Spleen (tissue), 11 donors: ENCODE results near the gene GPT2. TPM values are rescaled to one million over a fixed set of nuclear protein-coding genes. Genes with fewer than 3 reads are reported as not detected.

Source experiments
- DNase-seq: peaks from one replicate; pipeline ENCODE4 v3.0.0-alpha.2; 2020
- H3K27ac ChIP-seq, 8 donors: fragments of 200-600 bp; sonication (generic) in 7 of 8; 1 replicate in 4 of 8; 2 replicates in 4 of 8; pipeline versions ENCODE4 v1.5.0 to v1.8.0; 2016 to 2021; ENCODE audit warnings: inconsistent platforms in 4 of 8, mild to moderate bottlenecking in 4 of 8, moderate library complexity in 1 of 8
- H3K27me3 ChIP-seq, 7 donors: fragments of 200-600 bp; sonication (generic) in 6 of 7; replicated peaks in 1 of 7; 1 replicate in 4 of 7; 2 replicates in 3 of 7; pipeline versions ENCODE4 v1.5.0 to v1.8.0; 2016 to 2021; ENCODE audit warnings: inconsistent platforms in 3 of 7, mild to moderate bottlenecking in 1 of 7
- H3K36me3 ChIP-seq, 6 donors: fragments of 200-600 bp; sonication (generic) in 5 of 6; 1 replicate in 4 of 6; 2 replicates in 2 of 6; pipeline versions ENCODE4 v1.5.0 to v1.8.0; 2016 to 2021; ENCODE audit warnings: inconsistent platforms in 2 of 6
- H3K4me1 ChIP-seq, 6 donors: fragments of 200-600 bp; sonication (generic) in 5 of 6; 1 replicate in 3 of 6; 2 replicates in 3 of 6; pipeline versions ENCODE4 v1.5.0 to v1.8.0; 2016 to 2021; ENCODE audit warnings: inconsistent platforms in 3 of 6
- H3K4me3 ChIP-seq, 8 donors: fragments of 200-600 bp; sonication (generic) in 7 of 8; 1 replicate in 4 of 8; 2 replicates in 4 of 8; pipeline versions ENCODE4 v1.5.0 to v1.8.0; 2016 to 2021; ENCODE audit warnings: inconsistent platforms in 4 of 8, mild to moderate bottlenecking in 4 of 8, moderate library complexity in 2 of 8
- H3K9me3 ChIP-seq, 8 donors: fragments of 200-600 bp; sonication (generic) in 7 of 8; 1 replicate in 4 of 8; 2 replicates in 4 of 8; pipeline versions ENCODE4 v1.5.0 to v1.8.0; 2016 to 2021; ENCODE audit warnings: inconsistent platforms in 4 of 8
- CTCF ChIP-seq, 11 experiments: fragments of 200-600 bp in 7 of 11; fragments of 450-650 bp in 4 of 11; sonication (generic) in 4 of 11; IDR thresholded peaks in 8 of 11; conservative IDR thresholded peaks in 3 of 11; 1 replicate in 7 of 11; 2 replicates in 4 of 11; pipeline versions ENCODE4 v1.4.0 to v1.8.0; 2016 to 2021; ENCODE audit warnings: antibody characterized with exemption in 11 of 11, inconsistent platforms in 4 of 11, mild to moderate bottlenecking in 1 of 11
- POLR2A ChIP-seq, 3 donors: fragments of 450-650 bp; IDR thresholded peaks; one replicate each; pipeline ENCODE4 v1.5.1; 2017; ENCODE audit warnings: antibody characterized with exemption in 3 of 3, mild to moderate bottlenecking in 1 of 3
- POLR2AphosphoS5 ChIP-seq, 3 donors: sonication (generic); formaldehyde crosslinking; IDR thresholded peaks; one replicate each; pipeline ENCODE4 v1.5.1; 2017; ENCODE audit warnings: antibody characterized with exemption in 3 of 3
- WGBS, 5 donors: extraction: QIAGEN DNeasy Blood & Tissue Kit in 3 of 5; methylation state at CpG; one replicate each; pipeline versions ENCODE4 v1.1.5 to v1.1.7; 2013 to 2018; 5-methylcytosine and 5-hydroxymethylcytosine counted together
- intact Hi-C: fragments of 100-400 bp; cut with DNase I; formaldehyde crosslinking; loops from one replicate; pipeline ENCODE4 v1.15.0; 2023; ENCODE audit warnings: low total_unique reads
- polyA plus RNA-seq, 3 donors: library from polyadenylated mRNA; stranded (reverse); fragments of 200-250 nt; gene quantifications; one replicate each; pipeline ENCODE4 v1.2.1, GENCODE V29; 2013
- total RNA-seq, 7 donors: library from RNA; depleted of rRNA in 3 of 7; stranded (reverse); fragments of >200 nt in 3 of 7; fragmentation: NEBNext Ultra II Directional in 4 of 7; extraction: Animal tissue kit (Norgen Biotek cat#: 25700) in 4 of 7; gene quantifications; one replicate each; pipeline versions ENCODE4 v1.1.0 to v1.2.1, GENCODE V29; 2016 to 2021
- donor health status: healthy with polysubstance abuse.
- donor health status: DM: no; HTN: no; CAD: no; lungs with moderate emphysema.
- donor health status: DM: no; HTN: no; CAD: no.
- donor health status: Bipolar disorder and iron deficiency.
- donor health status: healthy.
- donor health status: DM: no; HTN: no; CAD: no.
- donor health status: DM: yes; HTN: yes; CAD: no.

Gene GPT2
- total and polyA plus RNA-seq, 10 donors = 3.1 to 9.2 (median 4.9) TPM

GRCh38 chr16:46896314-46896968, 12.3 kb downstream of the GPT2 start:
- peaks cover 0 to 17% (median 7%) of the 10 kb centered on the region in 6 donors for H3K4me1 ChIP-seq
- no peak overlapping the region for H3K4me3 ChIP-seq
- peak overlapping the region in 1 of 8 donors; percentile 11 for H3K27ac ChIP-seq
- no peaks in the 10 kb centered on the region for H3K9me3 ChIP-seq
- H3K27me3 ChIP-seq = no peaks in the 10 kb centered on the region
- H3K36me3 ChIP-seq = peaks cover 0 to 18% (median 0%) of the 10 kb centered on the region in 6 donors
- TF ChIP-seq POLR2AphosphoS5 (IDR thresholded peaks at IDR 0.05) = peak; percentile 42 to 73 (median 71)
- no peak for TF ChIP-seq POLR2A (IDR thresholded peaks at IDR 0.05)
- TF ChIP-seq CTCF (IDR thresholded peaks at IDR 0.05 in 8 of 11, conservative IDR thresholded peaks at IDR 0.05 in 3 of 11) = no peak
- peak; percentile 76 for DNase-seq
- intact Hi-C loops = no loop called here
- WGBS, 5 donors = 66 to 78% (median 70%) methylated on average over 7 of the region's 7 CpGs

- Histone ChIP-seq H3K4me3 (no peak overlapping the region), H3K27me3 (no peaks in the 10 kb centered on the region), H3K9me3 (no peaks in the 10 kb centered on the region), H3K27ac (no peak overlapping the region), H3K36me3 (peaks cover 0 to 18% (median 0%) of the 10 kb centered on the region in 6 donors), H3K4me1 (peaks cover 0 to 17% (median 7%) of the 10 kb centered on the region in 6 donors)
- DNase-seq = no peak
- intact Hi-C loops = no loop called here
- 86 to 95% (median 93%) methylated on average over 2 to 10 of the region's 10 CpGs for WGBS, 5 donors
- TF ChIP-seq POLR2AphosphoS5 (IDR thresholded peaks at IDR 0.05) = no peak
- TF ChIP-seq POLR2A (IDR thresholded peaks at IDR 0.05) = no peak
- no peak for TF ChIP-seq CTCF (IDR thresholded peaks at IDR 0.05 in 8 of 11, conservative IDR thresholded peaks at IDR 0.05 in 3 of 11)
These were observed 13.3 kb downstream of the GPT2 start for GRCh38 chr16:46897471-46897870.

GRCh38 chr16:46898006-46898405, 13.8 kb downstream of the GPT2 start:
- H3K4me3 ChIP-seq = no peak overlapping the region
- no peak for DNase-seq
- peaks cover 0 to 18% (median 0%) of the 10 kb centered on the region in 6 donors for H3K36me3 ChIP-seq
- no peak for TF ChIP-seq POLR2A (IDR thresholded peaks at IDR 0.05)
- no peak overlapping the region for H3K27ac ChIP-seq
- 69 to 79% (median 78%) methylated on average over 11 to 13 of the region's 13 CpGs for WGBS, 5 donors
- H3K4me1 ChIP-seq = peaks cover 0 to 17% (median 7%) of the 10 kb centered on the region in 6 donors
- no peaks in the 10 kb centered on the region for H3K9me3 ChIP-seq
- intact Hi-C loops = no loop called here
- H3K27me3 ChIP-seq = no peaks in the 10 kb centered on the region

GRCh38 chr16:46899443-46900143, 15.4 kb downstream of the GPT2 start:
- no peaks in the 10 kb centered on the region for H3K27me3 ChIP-seq
- DNase-seq = no peak
- intact Hi-C loops = loop anchor here (10.0 kb wide), 1 partner anchor 225 kb away; no protein-coding TSS in a partner anchor
- H3K27ac ChIP-seq = no peak overlapping the region
- no peak overlapping the region for H3K4me3 ChIP-seq
- no peak for TF ChIP-seq CTCF (IDR thresholded peaks at IDR 0.05 in 8 of 11, conservative IDR thresholded peaks at IDR 0.05 in 3 of 11)
- TF ChIP-seq POLR2A (IDR thresholded peaks at IDR 0.05) = no peak
- no peak for TF ChIP-seq POLR2AphosphoS5 (IDR thresholded peaks at IDR 0.05)
- H3K4me1 ChIP-seq = peaks cover 0 to 17% (median 7%) of the 10 kb centered on the region in 6 donors
- WGBS, 5 donors = 90 to 96% (median 93%) methylated on average over 4 to 9 of the region's 9 CpGs
- peaks cover 0 to 18% (median 0%) of the 10 kb centered on the region in 6 donors for H3K36me3 ChIP-seq
- H3K9me3 ChIP-seq = no peaks in the 10 kb centered on the region
